Activated CD4-positive, alpha-beta T cell treated with anti-CD3 and anti-CD28 coated beads for 1 hour (primary cell): Measurements from ENCODE around the gene ZNF107.

ENCODE experiments used
- DNase-seq: peaks from one replicate; pipeline ENCODE4 v3.0.0-alpha.2; 2020

The ZNF107 gene

DNA sequence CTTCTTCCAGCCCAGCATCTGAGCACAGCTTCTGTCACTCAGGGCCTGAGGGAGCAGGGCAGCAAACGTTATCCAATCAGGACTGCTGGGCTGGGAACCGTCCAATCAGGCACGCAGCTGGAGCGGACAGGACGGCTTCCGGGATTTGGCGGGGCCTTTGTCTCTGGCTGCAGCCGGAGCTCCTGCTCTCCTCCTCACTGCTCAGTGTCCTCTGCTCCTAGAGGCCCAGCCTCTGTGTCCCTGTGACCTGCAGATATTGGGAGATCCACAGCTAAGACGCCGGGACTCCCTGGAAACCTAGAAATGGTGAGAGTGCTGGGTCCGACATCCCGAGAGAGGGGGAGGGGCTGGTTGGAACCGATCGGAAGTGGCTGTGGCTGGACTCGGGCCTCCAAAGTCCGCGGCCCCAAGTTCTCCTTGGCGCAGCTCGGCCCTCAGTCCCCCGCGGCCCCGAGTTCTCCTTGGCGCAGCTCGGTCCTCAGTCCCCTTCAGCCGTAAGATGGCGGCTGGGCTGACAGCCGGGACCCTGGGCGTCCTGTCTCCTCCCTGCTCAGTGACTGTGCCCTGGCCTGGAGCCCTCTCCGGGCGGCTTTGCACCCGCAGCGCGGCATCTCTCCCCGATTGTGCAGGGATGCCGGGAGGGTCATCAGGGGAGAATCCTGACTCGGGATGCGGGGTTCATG, at the start of gene ZNF107:
Gene ZNF107, plus strand, starts transcription at position 154 of the 683 bp plus-strand sequence. Its CDS starts 150 bp downstream, at position 304.
- DNase-seq: peak; percentile 73

DNA sequence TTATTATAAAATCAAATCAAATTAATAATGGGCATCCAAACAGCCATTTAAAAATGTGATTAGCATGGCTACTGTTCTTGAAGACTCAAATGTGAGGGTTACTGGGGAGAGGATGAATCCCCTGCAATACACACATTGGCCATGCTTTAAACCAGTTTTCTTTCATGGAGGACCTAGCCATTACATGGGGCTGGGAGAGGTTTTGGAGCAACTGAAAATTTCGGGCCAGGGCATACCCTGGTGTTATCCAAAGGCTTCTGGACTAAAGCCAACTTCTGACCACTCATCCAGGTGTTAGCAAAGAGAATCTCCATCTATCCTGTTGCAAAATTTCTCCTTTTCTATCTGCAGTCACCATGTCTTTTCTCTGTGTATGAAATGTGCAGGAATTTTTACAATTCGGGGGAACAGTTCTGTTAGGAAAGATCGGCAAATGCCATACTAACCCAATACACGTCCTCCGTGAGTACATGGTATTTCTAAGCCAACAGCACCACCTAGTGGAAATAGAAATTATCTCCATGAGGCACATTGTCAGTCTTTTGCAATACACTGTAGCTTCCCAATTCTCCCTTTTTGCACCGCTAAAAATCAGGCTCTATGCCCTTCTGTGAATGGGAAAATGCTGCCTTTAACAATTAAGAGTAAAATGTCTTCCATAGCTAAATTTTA, 47.0 kb upstream of the ZNF107 start:
- no peak for DNase-seq

DNA sequence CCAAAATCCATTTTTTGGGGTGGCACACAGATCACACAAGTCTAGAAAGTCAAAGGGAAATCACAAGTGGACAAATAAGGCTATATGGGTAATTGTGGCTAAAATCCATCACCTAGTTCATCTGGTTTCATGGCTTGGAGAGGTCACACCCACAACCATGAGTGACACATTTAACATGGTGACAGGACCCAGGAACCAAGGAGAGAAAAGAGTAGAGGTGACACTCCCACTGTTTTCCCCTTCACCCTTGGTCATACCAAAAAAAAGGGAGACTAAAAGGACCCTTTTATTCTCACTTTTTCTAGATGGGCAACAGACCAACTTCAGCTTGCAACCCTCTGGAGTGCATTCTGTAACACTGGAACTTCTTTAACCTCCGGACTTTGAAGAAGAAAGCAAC, 46.2 kb upstream of the ZNF107 start:
- DNase-seq: no peak

DNA sequence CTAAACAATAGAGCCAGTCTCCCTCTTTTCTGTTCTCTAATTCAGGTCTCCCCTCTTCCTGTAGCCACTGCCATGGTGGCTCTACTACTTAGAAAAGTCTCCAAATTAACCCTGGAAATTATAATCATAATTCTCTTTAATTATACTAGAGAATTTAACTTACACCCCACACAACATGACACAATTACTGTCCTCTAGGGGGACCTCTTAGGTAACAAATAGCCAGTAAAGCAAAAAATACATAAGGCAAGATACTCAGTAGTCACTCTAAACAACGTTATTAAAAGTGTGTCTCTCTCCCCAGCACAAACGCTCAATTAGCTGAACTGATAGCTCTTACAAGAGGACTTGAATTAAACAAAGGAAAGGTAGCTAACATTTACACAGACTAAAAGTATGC, 44.3 kb upstream of the ZNF107 start:
- no peak for DNase-seq

DNA sequence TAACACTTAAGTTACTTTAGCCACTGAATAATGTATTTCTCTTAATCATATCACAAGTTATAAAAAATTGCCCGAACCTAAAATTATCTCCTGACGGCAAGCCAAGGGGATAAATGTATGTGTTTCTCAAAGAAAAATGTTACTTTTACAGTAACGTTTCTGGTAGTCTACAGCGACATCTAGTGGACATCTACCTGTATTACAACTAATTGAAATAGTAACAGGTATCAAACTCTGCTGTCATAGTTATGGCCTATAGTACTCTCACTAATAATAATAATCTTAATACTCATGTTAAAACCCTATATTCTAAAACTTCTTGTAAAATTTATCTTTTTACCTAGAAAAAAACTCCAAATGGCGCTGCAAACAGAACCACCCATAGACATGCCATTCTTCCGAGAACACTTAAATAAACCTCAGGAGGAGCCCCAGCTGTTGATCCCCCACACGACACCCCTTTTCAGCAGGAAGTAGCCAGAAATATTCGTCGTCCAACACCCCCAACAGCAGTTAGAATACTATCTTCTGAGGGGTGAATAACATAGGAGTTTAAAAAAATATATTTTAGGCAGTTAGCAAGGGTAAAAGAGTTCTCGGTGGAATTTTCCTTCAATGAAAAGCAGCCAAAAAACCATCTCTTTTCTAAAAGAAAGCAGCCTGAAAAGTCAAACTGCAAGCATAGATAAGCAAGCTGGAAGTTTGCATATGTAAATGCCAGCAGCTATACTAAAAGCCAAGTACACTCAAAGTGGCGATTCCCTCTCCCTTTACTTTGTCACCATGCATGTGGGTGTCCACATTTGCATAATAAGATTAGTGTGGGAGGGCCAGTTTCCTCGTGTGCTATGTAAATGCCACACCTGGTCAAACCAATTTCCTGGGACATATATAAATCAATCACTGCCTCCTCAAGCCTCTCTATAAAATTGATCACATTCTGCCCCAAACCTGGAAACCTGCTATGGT, 40.5 kb upstream of the ZNF107 start:
- no peak for DNase-seq

DNA sequence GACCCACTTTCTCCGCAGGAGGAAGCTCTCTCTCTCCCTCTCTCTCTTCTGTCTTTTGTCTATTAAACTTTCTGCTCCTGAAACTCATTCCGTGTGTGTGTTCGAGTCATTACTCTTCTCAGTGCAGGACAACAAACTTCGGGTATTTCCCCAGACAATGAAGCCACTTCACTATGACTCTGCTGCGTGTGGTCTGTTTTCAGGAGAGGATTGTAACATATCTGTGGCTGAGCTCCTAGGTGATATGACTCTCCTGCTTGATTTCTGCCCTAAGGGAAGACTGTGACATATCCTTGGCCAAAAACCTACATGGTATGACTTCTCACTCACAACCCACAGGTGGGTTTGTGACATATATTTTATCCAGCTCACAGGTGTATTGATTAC, 39.9 kb upstream of the ZNF107 start:
- DNase-seq: no peak

DNA sequence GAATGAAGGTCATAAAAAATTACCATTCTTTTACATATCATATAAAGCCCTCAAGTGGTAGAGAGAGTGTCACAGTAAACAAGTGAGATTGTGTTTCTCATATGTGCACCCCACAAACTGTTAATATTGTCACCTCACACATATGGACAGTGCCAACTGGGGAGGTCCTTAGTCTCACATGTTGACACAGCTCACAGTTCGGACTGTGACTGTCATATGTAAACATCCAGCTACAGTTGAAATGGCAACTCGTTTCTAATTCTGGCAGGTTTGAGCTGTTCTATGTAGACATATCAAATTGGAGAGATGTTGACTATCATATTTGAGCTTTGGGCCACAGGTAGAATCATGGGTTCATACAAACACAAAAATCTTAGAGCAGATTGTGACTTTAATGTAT, 39.4 kb upstream of the ZNF107 start:
- no peak for DNase-seq

DNA sequence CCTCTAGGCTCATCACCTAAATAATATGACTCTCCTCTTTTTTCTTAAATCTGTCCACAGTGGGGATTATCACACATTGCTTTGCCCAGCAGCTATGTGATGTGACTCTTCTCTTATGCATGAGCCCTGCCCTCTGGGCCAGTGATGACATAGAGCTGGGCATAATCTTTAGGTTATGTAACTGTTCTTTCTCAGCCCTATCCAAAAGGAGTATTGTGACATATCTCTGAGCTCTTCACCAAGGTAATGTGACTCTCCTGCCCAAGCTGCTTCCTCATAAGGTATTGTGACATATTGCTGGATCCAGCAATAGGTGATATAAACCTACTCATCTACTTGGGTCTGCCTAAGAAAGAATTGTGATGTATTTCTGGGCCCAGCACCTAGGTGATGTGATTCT, 37.7 kb upstream of the ZNF107 start:
- no peak for DNase-seq

DNA sequence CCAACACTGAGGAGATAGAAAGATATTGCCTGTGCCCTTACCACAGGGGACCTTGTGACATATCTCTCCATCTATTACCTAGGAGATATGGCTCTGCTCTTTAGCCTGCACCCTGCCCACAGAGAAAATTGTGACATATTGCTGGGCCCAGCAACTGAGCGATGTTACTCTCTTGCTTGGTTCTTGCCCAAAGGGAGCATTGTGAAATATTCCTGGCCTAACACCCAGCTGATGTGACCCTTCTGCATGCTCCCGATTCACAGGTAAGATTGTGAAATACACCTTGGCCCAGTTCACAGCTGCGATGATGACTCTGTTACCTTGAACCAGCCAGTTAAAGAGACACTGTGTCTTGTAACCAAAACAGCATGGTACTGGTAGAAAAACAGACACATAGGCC, 37.2 kb upstream of the ZNF107 start:
- DNase-seq: no peak

DNA sequence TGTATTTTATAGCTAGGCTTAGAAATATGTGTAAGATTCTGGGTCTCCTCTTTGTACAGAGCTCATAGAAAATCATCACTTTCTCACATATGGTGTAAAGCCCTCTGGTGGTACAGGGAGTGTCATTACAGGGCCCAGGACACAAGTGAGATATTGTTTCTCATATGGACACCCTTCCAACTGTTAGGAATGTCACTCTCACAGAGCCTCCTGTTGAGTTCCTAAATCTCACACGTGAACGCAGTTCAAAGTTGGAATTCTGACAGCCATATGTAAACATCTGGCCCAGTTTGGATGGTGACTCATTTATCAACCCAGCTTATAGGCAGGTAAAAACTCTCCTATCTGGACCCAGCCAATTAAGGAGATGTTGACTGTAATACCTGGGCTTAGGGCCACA, 35.4 kb upstream of the ZNF107 start:
- no peak for DNase-seq

DNA sequence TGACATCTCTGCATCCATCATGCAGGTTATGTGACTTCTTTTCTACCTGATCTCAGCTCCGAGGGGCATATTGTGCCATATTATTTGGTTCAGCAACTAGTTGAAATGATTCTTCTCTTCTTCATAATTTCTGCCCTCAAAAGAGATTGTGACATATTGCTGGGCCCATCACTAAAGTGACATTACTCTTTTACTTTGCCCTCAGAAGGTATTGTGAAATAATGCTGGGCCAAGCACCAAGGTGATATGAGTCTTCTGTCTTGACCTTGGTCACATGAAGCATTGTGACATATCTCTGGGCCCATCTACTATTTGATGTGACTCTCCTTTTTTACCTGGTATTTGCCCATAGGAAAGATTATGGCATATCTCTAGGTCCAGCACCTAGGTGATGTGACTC, 33.9 kb upstream of the ZNF107 start:
- DNase-seq: no peak

DNA sequence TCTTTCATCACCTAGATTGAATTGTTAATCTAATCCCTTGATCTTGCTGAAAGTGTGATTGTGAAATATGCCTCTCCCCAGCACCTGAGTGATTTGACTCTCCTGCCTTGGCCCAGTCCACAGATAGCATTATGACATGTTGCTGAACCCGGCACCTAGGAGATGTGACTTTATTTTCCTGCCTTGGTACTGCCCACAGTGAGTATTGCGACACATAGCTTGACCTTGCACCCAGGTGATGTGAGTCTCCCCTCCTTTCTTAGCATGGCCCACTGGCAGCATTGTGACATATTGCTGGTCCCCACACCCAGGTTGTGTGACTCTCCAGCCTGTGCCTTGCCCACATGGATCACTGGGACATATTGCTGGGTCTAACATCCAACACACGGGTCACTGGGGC, 32.5 kb upstream of the ZNF107 start:
- no peak for DNase-seq

DNA sequence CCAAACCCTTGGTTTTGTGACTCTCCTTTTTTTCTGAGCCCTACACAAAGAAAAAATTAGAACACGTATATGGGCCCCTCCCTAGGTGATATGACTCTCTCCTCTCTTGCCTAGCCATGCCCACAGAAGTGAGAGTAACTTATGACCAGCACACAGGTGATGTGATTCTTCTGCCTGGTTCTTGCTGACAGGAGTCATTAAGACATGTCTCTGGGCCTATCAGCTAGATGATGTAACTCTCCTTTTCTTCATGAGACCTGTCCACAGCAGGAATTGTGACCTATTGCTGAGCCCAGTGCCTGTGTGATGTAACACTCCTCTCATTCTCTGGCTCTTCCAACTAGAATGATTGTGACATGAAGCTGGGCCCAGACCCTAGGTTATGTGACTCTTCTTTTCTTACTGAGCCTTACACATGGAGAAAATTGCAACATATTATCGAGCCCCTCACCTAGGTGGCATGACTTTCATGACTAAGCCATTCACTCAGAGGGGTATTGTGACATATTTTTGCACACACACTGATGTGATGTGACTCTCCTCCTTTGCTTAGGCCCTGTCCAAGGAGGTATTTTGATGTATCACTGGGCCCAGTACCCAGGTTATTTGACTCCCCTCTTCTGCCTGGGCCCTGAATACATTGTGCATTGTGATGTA, 31.4 kb upstream of the ZNF107 start:
- DNase-seq: no peak

DNA sequence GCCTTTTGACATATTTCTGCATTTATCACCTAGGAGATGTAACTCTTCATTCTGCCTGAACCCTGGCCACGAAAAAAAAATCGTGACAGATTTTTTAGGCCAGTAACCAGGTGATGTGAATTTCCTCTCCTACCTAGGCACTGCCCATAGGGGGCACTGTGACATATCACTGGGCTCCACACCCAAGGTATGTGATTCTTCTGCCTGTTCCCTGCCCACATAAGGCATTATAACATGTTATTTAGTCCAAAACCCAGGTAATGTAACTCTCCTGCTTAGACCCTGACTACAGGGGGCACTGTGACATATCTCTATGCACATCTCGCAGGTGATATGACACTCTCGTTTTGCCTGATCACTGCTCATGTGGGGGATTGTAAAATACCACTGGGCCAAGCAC, 29.5 kb upstream of the ZNF107 start:
- DNase-seq: no peak

DNA sequence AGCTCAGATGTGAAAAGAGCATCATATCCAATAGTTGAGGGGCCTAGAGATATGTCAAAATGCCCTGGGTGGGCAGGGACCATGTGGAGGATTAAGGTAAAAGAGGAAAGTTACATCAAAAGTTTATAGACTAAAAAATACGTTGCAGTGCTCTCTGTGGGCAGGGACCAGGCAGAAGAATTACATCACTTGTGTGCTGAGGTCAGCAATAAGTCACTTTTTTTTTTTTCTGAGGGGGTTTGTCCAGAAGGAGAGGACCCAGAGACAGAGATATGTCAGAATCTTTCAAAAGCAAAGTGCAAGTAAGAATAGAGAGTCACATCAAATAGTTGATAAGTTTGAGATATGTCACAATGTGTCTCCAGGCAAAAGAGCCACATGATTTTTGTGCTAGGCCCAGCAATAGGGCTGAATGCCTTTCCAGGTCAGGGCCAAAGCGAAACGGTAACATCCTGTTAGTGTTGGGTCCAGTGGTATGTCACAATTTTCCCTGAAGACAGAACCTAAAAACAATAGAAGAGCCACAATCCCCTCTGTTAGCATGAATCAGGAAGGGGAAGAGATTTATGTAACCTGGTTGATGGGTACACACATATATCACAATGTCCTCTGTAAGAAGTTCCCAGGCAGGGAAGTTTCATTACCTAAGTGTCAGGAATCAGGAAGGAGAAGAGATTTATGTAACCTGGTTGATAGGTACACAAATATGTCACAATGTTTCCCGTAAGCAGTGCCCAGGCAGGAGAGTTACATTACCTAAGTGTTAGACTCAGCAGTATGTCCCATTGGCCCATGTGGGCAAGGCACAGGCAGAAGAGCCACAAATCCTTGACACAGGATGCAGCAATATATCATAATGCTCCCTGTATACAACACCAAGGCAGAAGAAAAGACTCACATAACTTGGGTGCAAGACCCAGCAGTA, 28.1 kb upstream of the ZNF107 start:
- no peak for DNase-seq

DNA sequence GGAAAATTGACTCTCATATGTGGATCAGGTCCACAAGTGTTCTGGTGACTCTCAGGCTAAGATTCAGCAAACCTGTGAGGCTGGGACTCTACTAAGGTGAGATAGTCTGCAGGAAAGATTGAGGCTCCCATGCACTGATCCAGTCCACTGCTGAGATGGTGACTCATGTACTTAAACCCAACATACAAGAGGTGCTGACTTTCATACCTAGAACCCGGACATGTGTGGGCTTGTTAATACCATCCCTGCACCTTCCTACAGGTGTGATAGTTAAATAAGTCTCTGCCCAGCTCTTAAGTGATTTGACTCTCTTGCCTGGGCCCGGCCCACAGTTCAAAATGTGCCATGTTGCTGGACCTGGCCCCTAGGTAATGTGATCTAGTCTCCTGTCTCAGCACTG, 27.1 kb upstream of the ZNF107 start:
- DNase-seq: no peak

DNA sequence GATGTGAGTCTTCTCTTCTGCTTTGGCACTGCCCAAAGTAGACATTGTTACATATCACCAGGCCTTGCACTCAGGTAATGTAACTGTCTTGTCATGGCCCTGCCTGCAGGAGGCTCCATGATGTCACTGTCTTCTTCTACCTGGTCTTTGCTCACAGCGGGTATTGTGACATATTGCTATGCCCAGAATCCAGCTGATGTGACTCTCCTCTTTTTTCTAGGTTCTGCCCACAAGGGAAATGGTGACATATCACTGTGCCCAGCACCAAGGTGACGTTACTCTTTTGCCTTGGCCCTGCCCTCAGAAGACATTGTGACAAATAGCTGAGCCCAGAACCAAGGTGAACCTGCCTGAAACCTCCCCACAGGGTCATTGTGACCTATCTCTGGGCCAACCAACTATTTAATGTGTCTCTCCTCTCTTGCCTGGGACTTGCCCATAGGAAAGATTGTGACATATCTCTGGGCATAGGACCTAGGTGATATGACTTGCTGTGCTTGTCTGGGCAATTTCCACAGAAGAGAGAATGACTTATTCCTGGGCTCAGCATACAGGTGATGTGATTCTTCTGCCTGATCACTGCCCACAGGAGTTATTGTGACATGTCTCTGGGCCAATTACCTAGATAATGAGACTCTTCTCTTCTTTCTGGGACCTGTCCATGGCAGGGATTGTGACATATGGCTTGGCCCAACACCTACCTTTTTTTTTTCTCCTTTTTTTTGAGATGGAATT, 26.5 kb upstream of the ZNF107 start:
- DNase-seq: no peak

DNA sequence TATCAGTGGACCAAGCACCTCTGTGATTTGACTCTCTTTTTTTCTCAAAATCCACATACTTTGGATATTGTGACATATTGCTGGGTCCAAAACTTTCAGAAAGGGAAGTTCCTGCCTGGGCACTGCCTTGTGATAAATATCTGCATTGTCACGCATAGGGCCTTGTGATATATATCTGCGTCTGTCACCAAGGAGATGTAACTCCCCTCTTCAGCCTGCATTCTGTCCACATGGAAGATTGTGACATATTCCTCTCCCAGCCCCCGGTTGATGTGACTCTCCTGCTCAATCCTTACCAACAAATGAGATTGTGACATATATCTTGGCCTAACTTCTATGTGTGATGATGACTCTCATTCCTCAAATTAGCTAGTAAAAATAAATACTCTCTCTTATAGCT, 25.4 kb upstream of the ZNF107 start:
- DNase-seq: no peak

DNA sequence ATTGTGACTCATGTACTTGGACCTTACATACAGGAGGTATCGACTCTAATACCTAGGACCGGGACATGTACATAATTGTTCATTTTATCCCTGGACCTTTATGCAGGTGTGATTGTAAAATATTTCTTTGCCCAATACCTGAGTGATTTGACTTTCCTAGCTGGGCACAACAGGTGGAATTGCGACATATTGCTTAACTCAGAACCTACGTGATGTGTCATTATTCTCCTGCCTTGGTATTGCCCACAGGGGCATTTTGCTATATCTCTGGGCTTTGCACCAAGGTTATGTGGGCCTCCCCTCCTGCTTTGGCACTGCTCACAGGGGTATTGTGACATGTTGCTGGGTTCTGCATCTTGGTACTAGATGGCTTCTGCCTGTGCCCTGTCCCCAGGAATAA, 23.9 kb upstream of the ZNF107 start:
- no peak for DNase-seq

DNA sequence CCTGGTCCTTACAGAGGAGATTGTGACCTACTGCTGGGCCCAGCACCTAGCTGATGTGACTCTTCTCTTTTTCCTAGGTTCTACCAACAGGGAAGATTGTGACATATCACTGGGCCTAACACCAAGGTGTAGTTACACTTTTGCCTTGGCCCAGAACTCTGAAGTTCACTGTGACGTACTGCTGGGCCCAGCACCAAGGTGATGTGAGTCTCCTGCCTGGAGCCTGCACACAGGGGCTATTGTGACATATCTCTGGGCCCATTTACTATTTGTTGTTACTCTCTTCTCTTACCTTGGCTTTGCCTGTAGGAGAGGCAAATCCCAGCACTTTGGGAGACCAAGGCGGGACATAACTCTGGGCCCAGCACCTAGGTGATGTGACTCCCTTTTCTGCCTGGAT, 23.1 kb upstream of the ZNF107 start:
- DNase-seq: no peak

DNA sequence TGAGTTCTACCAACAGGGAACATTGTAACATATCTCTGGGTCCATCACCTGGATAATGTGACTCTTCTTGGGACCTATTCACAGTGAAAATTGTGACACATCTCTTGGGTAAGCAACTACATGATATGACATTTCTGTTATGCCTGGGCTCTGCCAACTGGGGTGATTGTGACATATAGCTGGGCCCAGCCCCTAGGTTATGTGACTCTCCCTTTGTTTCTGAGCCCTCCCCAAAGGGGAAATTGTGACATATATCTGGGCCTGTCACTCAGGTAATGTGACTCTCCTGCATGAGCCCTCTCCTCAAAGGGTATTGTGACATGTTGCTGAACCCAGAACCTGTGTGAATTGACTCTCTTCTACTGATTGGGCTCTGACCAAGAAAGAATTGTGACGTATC, 22.4 kb upstream of the ZNF107 start:
- DNase-seq: no peak
